ENCODE data around the gene ZNF587. TPM values are rescaled to one million over a fixed set of nuclear protein-coding genes. Genes with fewer than 3 reads are reported as not detected.

Gene ZNF587
- total RNA-seq, 1 experiment from 2014 or later: 57.3 TPM

DNA sequence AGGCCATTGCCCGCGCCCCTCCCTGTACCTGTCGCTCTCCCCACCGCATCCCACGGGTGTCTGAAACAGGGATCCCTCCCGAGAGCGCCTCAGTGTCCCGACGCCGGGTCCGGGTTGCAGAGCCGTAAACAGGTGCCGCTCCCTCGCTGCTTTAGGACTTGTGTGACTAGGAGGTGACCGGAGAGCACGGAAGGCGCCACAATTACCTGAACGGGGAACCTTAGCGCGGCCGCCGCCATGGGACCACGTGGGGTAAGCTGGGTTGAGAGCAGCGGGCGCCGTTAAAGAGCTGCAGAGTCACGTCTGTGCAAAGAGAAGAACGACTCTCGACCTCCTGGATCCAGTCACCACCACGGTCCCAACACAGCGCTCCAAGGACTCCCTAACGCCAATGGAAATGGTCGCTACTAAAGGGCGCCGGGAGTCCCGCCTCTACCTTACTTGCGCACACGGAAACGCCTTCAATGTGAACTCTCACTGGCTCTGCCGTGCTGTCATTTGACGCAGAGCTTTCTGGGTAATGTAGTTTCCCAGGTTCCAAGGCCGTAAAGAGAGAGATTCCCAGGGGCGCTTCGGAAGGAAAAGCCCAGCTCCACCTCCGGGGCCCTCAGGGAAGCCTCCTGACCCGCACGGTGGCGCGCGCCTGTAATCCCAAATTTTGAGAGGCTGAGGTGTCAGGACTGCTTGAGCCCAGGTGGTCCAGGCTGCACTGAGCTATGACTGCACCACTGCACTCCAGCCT lies 35.0 kb upstream of the ZNF587 start, which contains the start of gene ZNF552:
TSS of gene ZNF552 (minus strand) at position 409 of the 742 bp plus-strand sequence. CDS start at position 239, 170 bp downstream.
- POLR2A ChIA-PET: interaction anchor here (0.7 kb wide), 1 partner anchor 11 kb away, joined by 3 read pairs; no protein-coding TSS in a partner anchor
- intact Hi-C loops (cut with micrococcal nuclease; ENCODE audit: unreplicated experiment): no loop called here

DNA sequence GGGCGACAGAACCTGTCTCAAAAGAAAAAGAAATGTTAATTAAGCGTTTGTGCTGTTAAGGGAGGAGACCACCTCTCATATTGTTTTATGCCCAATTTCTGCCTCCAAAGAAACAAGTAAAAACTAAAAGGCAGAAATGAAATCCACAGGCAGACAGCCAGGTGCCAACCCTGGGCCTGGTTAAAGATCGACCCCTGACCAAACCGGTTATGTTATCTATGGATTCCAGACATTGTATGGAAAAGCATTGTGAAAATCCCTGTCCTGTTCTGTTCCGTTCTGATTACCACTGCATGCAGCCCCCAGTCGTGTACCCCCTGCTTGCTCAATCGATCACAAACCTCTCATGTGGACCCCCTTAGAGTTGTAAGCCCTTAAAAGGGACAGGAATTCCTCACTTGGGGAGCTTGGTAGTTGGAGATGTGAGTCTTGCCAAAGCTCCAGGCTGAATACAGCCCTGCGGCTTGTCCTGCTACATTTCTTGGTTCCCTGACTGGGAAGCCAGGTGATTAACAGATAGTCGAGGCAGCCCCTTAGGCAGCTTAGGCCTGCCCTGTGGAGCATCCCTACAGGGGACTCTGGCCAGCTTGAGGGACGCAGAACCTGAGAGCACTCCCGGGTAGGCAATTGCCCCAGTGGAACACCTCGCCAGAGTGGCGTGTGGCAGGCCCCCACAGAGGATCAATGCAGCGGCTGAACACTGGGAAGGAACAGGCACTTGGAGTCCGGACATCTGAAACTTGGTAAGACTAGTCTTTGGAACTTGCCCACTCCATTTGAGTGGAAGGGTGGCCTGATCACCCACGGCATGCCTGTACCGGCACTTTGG lies 34.2 kb upstream of the ZNF587 start:
- Histone ChIP-seq H3K4me1 (ENCODE audit: control insufficient read depth, insufficient read depth, low read length) (peaks cover 6% of the 10 kb centered on the region), H3K36me3 (ENCODE audit: control insufficient read depth, insufficient read depth, low read length) (no peaks in the 10 kb centered on the region; the same call in 1 of the 2 replicates), H3K9me3 (ENCODE audit: control insufficient read depth, insufficient read depth, low read depth, low read length) (no peaks in the 10 kb centered on the region), H3K4me3 (ENCODE audit: low read depth in 2 of 2, low read length in 2 of 2) (peak overlapping the region; percentile 82 to 89), H3K27ac (ENCODE audit: low read length) (peak overlapping the region; percentile 51), H3K27me3 (ENCODE audit: control insufficient read depth, insufficient read depth, low read length) (no peaks in the 10 kb centered on the region)
- intact Hi-C loops (cut with micrococcal nuclease; ENCODE audit: unreplicated experiment): no loop called here
- ChIA-PET CTCF (interaction anchor here (0.6 kb wide), 1 partner anchor 484 kb away, joined by 3 read pairs; no protein-coding TSS in a partner anchor), POLR2A (interaction anchor here (0.7 kb wide), 1 partner anchor 12 kb away, joined by 3 read pairs; no protein-coding TSS in a partner anchor)
- ATAC-seq (no peak), DNase-seq (ENCODE audit: low read depth, low spot score) (no peak)
- in situ Hi-C loops (cut with HindIII; ENCODE audit: low pct_unique_long_range_greater_than_20kb, low sequenced_read_pairs): no loop called here
- no peak for TF ChIP-seq POLR2AphosphoS5 (IDR thresholded peaks at IDR 0.05; ENCODE audit: low read depth, low read length)
- no peak for TF ChIP-seq SIN3A (IDR thresholded peaks at IDR 0.05; ENCODE audit: borderline replicate concordance, insufficient read depth, low read depth, low read length)
- TF ChIP-seq, protein P1, sequence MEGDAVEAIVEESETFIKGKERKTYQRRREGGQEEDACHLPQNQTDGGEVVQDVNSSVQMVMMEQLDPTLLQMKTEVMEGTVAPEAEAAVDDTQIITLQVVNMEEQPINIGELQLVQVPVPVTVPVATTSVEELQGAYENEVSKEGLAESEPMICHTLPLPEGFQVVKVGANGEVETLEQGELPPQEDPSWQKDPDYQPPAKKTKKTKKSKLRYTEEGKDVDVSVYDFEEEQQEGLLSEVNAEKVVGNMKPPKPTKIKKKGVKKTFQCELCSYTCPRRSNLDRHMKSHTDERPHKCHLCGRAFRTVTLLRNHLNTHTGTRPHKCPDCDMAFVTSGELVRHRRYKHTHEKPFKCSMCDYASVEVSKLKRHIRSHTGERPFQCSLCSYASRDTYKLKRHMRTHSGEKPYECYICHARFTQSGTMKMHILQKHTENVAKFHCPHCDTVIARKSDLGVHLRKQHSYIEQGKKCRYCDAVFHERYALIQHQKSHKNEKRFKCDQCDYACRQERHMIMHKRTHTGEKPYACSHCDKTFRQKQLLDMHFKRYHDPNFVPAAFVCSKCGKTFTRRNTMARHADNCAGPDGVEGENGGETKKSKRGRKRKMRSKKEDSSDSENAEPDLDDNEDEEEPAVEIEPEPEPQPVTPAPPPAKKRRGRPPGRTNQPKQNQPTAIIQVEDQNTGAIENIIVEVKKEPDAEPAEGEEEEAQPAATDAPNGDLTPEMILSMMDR (IDR thresholded peaks at IDR 0.05): no peak
- no peak for TF ChIP-seq TCF7L2 (IDR thresholded peaks at IDR 0.05; ENCODE audit: low read depth, low read length)
- TF ChIP-seq, protein P2, sequence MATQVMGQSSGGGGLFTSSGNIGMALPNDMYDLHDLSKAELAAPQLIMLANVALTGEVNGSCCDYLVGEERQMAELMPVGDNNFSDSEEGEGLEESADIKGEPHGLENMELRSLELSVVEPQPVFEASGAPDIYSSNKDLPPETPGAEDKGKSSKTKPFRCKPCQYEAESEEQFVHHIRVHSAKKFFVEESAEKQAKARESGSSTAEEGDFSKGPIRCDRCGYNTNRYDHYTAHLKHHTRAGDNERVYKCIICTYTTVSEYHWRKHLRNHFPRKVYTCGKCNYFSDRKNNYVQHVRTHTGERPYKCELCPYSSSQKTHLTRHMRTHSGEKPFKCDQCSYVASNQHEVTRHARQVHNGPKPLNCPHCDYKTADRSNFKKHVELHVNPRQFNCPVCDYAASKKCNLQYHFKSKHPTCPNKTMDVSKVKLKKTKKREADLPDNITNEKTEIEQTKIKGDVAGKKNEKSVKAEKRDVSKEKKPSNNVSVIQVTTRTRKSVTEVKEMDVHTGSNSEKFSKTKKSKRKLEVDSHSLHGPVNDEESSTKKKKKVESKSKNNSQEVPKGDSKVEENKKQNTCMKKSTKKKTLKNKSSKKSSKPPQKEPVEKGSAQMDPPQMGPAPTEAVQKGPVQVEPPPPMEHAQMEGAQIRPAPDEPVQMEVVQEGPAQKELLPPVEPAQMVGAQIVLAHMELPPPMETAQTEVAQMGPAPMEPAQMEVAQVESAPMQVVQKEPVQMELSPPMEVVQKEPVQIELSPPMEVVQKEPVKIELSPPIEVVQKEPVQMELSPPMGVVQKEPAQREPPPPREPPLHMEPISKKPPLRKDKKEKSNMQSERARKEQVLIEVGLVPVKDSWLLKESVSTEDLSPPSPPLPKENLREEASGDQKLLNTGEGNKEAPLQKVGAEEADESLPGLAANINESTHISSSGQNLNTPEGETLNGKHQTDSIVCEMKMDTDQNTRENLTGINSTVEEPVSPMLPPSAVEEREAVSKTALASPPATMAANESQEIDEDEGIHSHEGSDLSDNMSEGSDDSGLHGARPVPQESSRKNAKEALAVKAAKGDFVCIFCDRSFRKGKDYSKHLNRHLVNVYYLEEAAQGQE (IDR thresholded peaks at IDR 0.05; ENCODE audit: insufficient read depth in 1 of 2, low read depth in 2 of 2, low read length in 1 of 2): no peak
- no TSS peak for BruUV-seq (replicated peaks)

More for the DNA sequence above, 35.0 kb upstream of the ZNF587 start, which contains the start of gene ZNF552:
- Histone ChIP-seq H3K4me3 (ENCODE audit: low read depth in 2 of 2, low read length in 2 of 2) (peak within 1 kb of the TSS; percentile 82 to 89), H3K36me3 (ENCODE audit: control insufficient read depth, insufficient read depth, low read length) (no peaks in the 10 kb centered on the region), H3K27me3 (ENCODE audit: control insufficient read depth, insufficient read depth, low read length) (no peaks in the 10 kb centered on the region), H3K4me1 (ENCODE audit: control insufficient read depth, insufficient read depth, low read length) (peaks cover 6% of the 10 kb centered on the region), H3K27ac (ENCODE audit: low read length) (peak within 1 kb of the TSS; percentile 86), H3K9me3 (ENCODE audit: control insufficient read depth, insufficient read depth, low read depth, low read length) (no peaks in the 10 kb centered on the region)
- in situ Hi-C loops (cut with HindIII; ENCODE audit: low pct_unique_long_range_greater_than_20kb, low sequenced_read_pairs): no loop called here
- BruUV-seq (replicated peaks): no TSS peak
- TF ChIP-seq, protein P2 (IDR thresholded peaks at IDR 0.05; ENCODE audit: insufficient read depth in 1 of 2, low read depth in 2 of 2, low read length in 1 of 2): no peak
- peak; percentile 82 for TF ChIP-seq POLR2AphosphoS5 (IDR thresholded peaks at IDR 0.05; ENCODE audit: low read depth, low read length)
- DNase-seq (ENCODE audit: low read depth, low spot score): peak; percentile 79
- CTCF ChIA-PET: interaction anchor here (0.5 to 0.6 kb wide), 2 partner anchors 10 to 483 kb away, joined by 3 to 5 read pairs; no protein-coding TSS in a partner anchor
- ATAC-seq: peak; percentile 96
